ENCODE measurements around the gene LDLRAD4.

LDLRAD4 gene

GRCh38 chr18:13449651-13450050 lies 231.1 kb downstream of the LDLRAD4 start:
- no peak for DNase-seq

- no peak for DNase-seq
Measured at GRCh38 chr18:13450289-13451212, 232.0 kb downstream of the LDLRAD4 start.

GRCh38 chr18:13451213-13451540 lies 232.6 kb downstream of the LDLRAD4 start:
- no peak for DNase-seq

- no peak for DNase-seq
Measured at GRCh38 chr18:13451661-13452387, 233.3 kb downstream of the LDLRAD4 start.

- DNase-seq: no peak
Measured at GRCh38 chr18:13452388-13452811, 233.8 kb downstream of the LDLRAD4 start.

- DNase-seq: no peak
Measured at GRCh38 chr18:13452871-13453680, 234.5 kb downstream of the LDLRAD4 start.

GRCh38 chr18:13453714-13454113 lies 235.2 kb downstream of the LDLRAD4 start:
- DNase-seq: no peak

GRCh38 chr18:13454363-13455150 lies 236.0 kb downstream of the LDLRAD4 start:
- DNase-seq: no peak

- no peak for DNase-seq
Measured at GRCh38 chr18:13455471-13455870, 236.9 kb downstream of the LDLRAD4 start.

GRCh38 chr18:13455960-13456481 lies 237.5 kb downstream of the LDLRAD4 start:
- no peak for DNase-seq

GRCh38 chr18:13456736-13457271 lies 238.2 kb downstream of the LDLRAD4 start:
- DNase-seq: no peak

- no peak for DNase-seq
Measured at GRCh38 chr18:13457327-13457726, 238.8 kb downstream of the LDLRAD4 start.

- no peak for DNase-seq
Measured at GRCh38 chr18:13460946-13461345, 242.4 kb downstream of the LDLRAD4 start.

- no peak for DNase-seq
Measured at GRCh38 chr18:13461469-13461868, 242.9 kb downstream of the LDLRAD4 start.

GRCh38 chr18:13461936-13462335 lies 243.4 kb downstream of the LDLRAD4 start:
- no peak for DNase-seq

GRCh38 chr18:13462686-13463085 lies 244.1 kb downstream of the LDLRAD4 start:
- no peak for DNase-seq

- no peak for DNase-seq
Measured at GRCh38 chr18:13463526-13464210, 245.1 kb downstream of the LDLRAD4 start.

- DNase-seq: no peak
Measured at GRCh38 chr18:13464432-13465123, 246.0 kb downstream of the LDLRAD4 start.

- DNase-seq: no peak
Measured at GRCh38 chr18:13465124-13465446, 246.5 kb downstream of the LDLRAD4 start.

GRCh38 chr18:13465476-13465875 lies 246.9 kb downstream of the LDLRAD4 start:
- DNase-seq: no peak

Measured in right kidney (tissue), 1 donor.